ENCODE measurements around the gene STIMATE.

- TF ChIP-seq POLR2A (IDR thresholded peaks at IDR 0.05) (no peak), POLR2AphosphoS5 (IDR thresholded peaks at IDR 0.05) (no peak)
Measured at GRCh38 chr3:52880474-52880873, 16.9 kb downstream of the STIMATE start.

Measured in prostate gland (tissue), 1 donor.